Osteoblast (primary cell): ENCODE data around the gene MYH11. TPM values are rescaled to one million over a fixed set of nuclear protein-coding genes. Genes with fewer than 3 reads are reported as not detected.

Experiments used
- DNase-seq: peaks from one replicate; pipeline ENCODE4 v3.0.0; 2011; ENCODE audit warnings: low spot score, mixed read lengths; ENCODE audit not compliant: insufficient read length; ENCODE audit errors: missing footprints
- H2AFZ ChIP-seq: 2 replicates; pipeline ENCODE4 v1.6.0; 2011; ENCODE audit warnings: mild to moderate bottlenecking, low read length
- H3K27ac ChIP-seq: 2 replicates; pipeline ENCODE4 v1.5.1; 2011; ENCODE audit warnings: mild to moderate bottlenecking, low read depth, low read length, moderate library complexity
- H3K27me3 ChIP-seq: 2 replicates; pipeline ENCODE4 v1.6.0; 2012; ENCODE audit warnings: mild to moderate bottlenecking, control low read depth, inconsistent platforms, low read length, moderate library complexity; ENCODE audit not compliant: insufficient read depth
- H3K36me3 ChIP-seq: 2 replicates; pipeline ENCODE4 v1.5.1; 2011; ENCODE audit warnings: mild to moderate bottlenecking, low read length, control low read depth, moderate library complexity; ENCODE audit not compliant: insufficient read depth
- H3K4me1 ChIP-seq: 2 replicates; pipeline ENCODE4 v1.5.1; 2011; ENCODE audit warnings: mild to moderate bottlenecking, low read length, control low read depth, moderate library complexity; ENCODE audit not compliant: insufficient read depth
- H3K4me2 ChIP-seq: 2 replicates; pipeline ENCODE4 v1.6.0; 2011; ENCODE audit warnings: mild to moderate bottlenecking, low read length; ENCODE audit not compliant: insufficient read depth
- H3K4me3 ChIP-seq: fragments of 200-600 bp; sonication (generic); 3 replicates; pipeline ENCODE4 v1.5.1; 2012; ENCODE audit warnings: mild to moderate bottlenecking, low read length, inconsistent platforms; ENCODE audit not compliant: insufficient read depth
- H3K79me2 ChIP-seq: 2 replicates; pipeline ENCODE4 v1.6.0; 2012; ENCODE audit warnings: mild to moderate bottlenecking, low read length, control low read depth, inconsistent platforms; ENCODE audit not compliant: insufficient read depth
- H3K9me3 ChIP-seq: 2 replicates; pipeline ENCODE4 v1.5.1; 2011; ENCODE audit warnings: low read depth, low read length, control low read depth
- H4K20me1 ChIP-seq: 2 replicates; pipeline ENCODE4 v1.6.0; 2012; ENCODE audit warnings: mild to moderate bottlenecking, low read length, control low read depth; ENCODE audit not compliant: insufficient read depth
- total RNA-seq: library from RNA; depleted of rRNA; stranded (reverse); fragments of >200 nt; gene quantifications from 2 replicates; pipeline ENCODE4 v1.2.3, GENCODE V29; 2012
- TF ChIP-seq, protein P1 (sequence below): IDR thresholded peaks from 2 replicates; pipeline ENCODE4 v1.5.1; 2011; ENCODE audit warnings: mild to moderate bottlenecking, low read depth, low read length, moderate library complexity; ENCODE audit errors: extremely low read depth

MYH11 gene
- total RNA-seq, 1 donor: under 0.01 TPM

DNA sequence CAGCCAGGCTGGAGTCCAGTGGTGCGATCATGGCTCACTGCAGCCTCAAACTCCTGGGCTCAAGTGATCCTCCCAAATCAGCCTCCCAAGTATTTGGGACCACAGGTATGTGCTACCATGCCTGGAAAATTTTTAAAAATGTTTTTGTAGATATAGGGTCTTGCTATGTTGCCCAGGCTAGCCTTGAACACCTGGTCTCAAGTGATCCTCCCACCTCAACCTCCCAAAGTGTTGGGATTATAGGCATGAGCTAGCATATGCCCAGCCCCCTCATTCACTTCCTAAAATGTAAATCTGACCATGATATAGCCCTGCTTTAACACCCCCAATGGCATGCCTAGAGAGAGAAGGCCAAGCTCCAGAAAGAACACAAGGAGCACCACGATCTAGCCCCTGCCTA, 108.2 kb downstream of the MYH11 start:
- H3K36me3 ChIP-seq: no peaks in the 10 kb centered on the region
- TF ChIP-seq, protein P1, sequence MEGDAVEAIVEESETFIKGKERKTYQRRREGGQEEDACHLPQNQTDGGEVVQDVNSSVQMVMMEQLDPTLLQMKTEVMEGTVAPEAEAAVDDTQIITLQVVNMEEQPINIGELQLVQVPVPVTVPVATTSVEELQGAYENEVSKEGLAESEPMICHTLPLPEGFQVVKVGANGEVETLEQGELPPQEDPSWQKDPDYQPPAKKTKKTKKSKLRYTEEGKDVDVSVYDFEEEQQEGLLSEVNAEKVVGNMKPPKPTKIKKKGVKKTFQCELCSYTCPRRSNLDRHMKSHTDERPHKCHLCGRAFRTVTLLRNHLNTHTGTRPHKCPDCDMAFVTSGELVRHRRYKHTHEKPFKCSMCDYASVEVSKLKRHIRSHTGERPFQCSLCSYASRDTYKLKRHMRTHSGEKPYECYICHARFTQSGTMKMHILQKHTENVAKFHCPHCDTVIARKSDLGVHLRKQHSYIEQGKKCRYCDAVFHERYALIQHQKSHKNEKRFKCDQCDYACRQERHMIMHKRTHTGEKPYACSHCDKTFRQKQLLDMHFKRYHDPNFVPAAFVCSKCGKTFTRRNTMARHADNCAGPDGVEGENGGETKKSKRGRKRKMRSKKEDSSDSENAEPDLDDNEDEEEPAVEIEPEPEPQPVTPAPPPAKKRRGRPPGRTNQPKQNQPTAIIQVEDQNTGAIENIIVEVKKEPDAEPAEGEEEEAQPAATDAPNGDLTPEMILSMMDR: no peak

DNA sequence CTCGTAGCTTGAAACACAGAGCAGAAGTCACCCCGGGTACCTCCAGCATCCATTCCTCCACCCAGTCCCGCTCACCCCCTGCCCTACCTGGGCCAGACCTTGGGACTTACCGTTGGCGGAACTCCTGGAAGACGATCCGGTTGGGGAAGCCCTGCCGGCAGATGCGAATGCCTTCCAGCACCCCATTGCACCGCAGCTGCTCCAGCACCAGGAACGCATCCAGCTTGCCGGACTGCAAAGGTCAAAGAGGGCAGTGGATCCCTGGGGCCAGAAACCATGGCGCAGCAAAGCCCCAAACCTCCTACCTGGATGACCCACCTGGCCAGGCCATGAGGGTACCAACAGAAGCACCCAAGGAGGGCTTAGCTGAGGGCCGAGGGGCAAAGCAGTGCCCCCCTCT, 108.9 kb downstream of the MYH11 start:
- Histone ChIP-seq H3K9me3 (no peaks in the 10 kb centered on the region), H3K36me3 (no peaks in the 10 kb centered on the region), H2AFZ (no peak overlapping the region), H3K4me1 (no peaks in the 10 kb centered on the region), H3K27me3 (no peaks in the 10 kb centered on the region), H3K79me2 (no peaks in the 10 kb centered on the region), H3K27ac (no peak overlapping the region), H4K20me1 (no peaks in the 10 kb centered on the region), H3K4me2 (no peak overlapping the region), H3K4me3 (no peak overlapping the region)
- TF ChIP-seq, protein P1: no peak
- DNase-seq: no peak

More for the DNA sequence above, 108.2 kb downstream of the MYH11 start:
- no peak overlapping the region for H2AFZ ChIP-seq
- no peak for DNase-seq
- H3K4me2 ChIP-seq: no peak overlapping the region
- no peaks in the 10 kb centered on the region for H4K20me1 ChIP-seq
- no peak overlapping the region for H3K27ac ChIP-seq
- H3K4me1 ChIP-seq: no peaks in the 10 kb centered on the region
- H3K79me2 ChIP-seq: no peaks in the 10 kb centered on the region
- H3K9me3 ChIP-seq: no peaks in the 10 kb centered on the region
- no peaks in the 10 kb centered on the region for H3K27me3 ChIP-seq
- no peak overlapping the region for H3K4me3 ChIP-seq

DNA sequence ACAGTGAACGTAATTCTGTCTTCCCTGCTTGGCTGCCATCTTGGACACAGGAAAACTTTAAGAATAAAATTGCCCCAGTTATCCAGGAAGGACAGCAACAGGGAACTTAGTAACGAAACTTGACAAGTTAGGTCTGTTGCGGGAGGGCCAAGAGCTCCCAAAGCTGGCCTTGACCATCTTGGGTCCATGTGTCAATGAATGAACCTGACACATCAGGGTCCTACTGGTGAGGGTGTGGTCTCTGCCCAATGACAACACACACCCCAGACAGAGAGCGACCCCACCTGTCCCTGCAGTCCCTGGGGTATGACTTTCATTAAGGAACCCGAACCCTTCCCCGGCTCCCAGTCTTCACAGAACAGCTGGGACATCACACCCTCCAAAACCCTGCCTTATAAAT, 110.5 kb downstream of the MYH11 start:
- no peak overlapping the region for H3K4me2 ChIP-seq

DNA sequence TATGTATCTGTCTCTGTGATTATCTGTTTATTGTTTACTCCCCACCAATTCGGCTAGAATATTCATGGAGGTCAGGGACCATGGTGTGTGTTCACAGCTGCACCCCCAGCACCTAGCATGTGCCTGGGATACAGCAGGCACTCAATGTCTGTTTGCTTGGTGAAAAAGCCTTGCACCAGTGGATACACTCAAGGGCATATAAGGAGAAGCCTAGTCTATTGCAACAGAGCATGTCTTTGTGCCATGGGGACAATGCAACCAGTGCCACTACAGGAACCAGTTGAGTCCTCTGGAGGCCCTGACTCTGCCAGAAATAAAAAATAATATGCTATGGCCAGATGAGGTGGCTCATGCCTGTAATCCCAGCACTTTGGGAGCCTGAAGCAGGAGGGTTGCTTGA, 113.2 kb downstream of the MYH11 start:
- Histone ChIP-seq H4K20me1 (no peaks in the 10 kb centered on the region), H3K9me3 (peaks cover 7% of the 10 kb centered on the region), H3K4me2 (no peak overlapping the region), H2AFZ (no peak overlapping the region), H3K27ac (no peak overlapping the region), H3K27me3 (no peaks in the 10 kb centered on the region), H3K79me2 (no peaks in the 10 kb centered on the region), H3K4me3 (no peak overlapping the region), H3K4me1 (no peaks in the 10 kb centered on the region), H3K36me3 (no peaks in the 10 kb centered on the region)
- TF ChIP-seq, protein P1: no peak
- no peak for DNase-seq

More for the DNA sequence above, 110.5 kb downstream of the MYH11 start:
- Histone ChIP-seq H3K4me3 (no peak overlapping the region), H4K20me1 (no peaks in the 10 kb centered on the region), H3K9me3 (no peaks in the 10 kb centered on the region), H3K4me1 (no peaks in the 10 kb centered on the region), H3K79me2 (no peaks in the 10 kb centered on the region), H3K36me3 (no peaks in the 10 kb centered on the region), H2AFZ (no peak overlapping the region), H3K27ac (no peak overlapping the region), H3K27me3 (no peaks in the 10 kb centered on the region)
- TF ChIP-seq, protein P1: no peak
- no peak for DNase-seq
